HEK293T (cell line): ENCODE results near the gene AQP12A.
"Not testable (repeated sequence)": the region's sequence is repeated elsewhere in the genome, so short reads cannot be mapped to it uniquely, and the experiment has no call there.

Source experiments
- ARNT ChIP-seq: fragments of 450-650 bp; IDR thresholded peaks from 2 replicates; pipeline ENCODE4 v1.6.1; 2017; ENCODE audit warnings: mild to moderate bottlenecking
- ELF4 ChIP-seq: fragments of 450-650 bp; IDR thresholded peaks from 2 replicates; pipeline ENCODE4 v1.6.1; 2017; ENCODE audit warnings: antibody characterized with exemption
- FOXA1 ChIP-seq: fragments of 450-650 bp; IDR thresholded peaks from 2 replicates; pipeline ENCODE4 v1.6.1; 2016; ENCODE audit warnings: mild to moderate bottlenecking
- FOXK2 ChIP-seq: fragments of 450-650 bp; IDR thresholded peaks from 2 replicates; pipeline ENCODE4 v1.6.1; 2016; ENCODE audit warnings: mild to moderate bottlenecking
- LEF1 ChIP-seq: fragments of 450-650 bp; IDR thresholded peaks from 2 replicates; pipeline ENCODE4 v1.6.1; 2017; ENCODE audit warnings: mild to moderate bottlenecking, borderline replicate concordance
- SUZ12 ChIP-seq: fragments of 450-650 bp; IDR thresholded peaks from 2 replicates; pipeline ENCODE4 v1.6.1; 2016; ENCODE audit warnings: mild to moderate bottlenecking
- TARDBP ChIP-seq: fragments of 450-650 bp; IDR thresholded peaks from 2 replicates; pipeline ENCODE4 v1.6.1; 2016
- ZNF384 ChIP-seq: fragments of 450-650 bp; IDR thresholded peaks from 2 replicates; pipeline ENCODE4 v1.6.1; 2016

GRCh38 chr2:240674461-240675184, 17.0 kb upstream of the AQP12A start:
- not testable (repeated sequence) for TF ChIP-seq ELF4, TARDBP, LEF1, ARNT, FOXK2, FOXA1, ZNF384, SUZ12
